HG03558 (cell line): ENCODE data around the gene SDS.

Source experiments
- ATAC-seq: cut with Tn5 transposase; IDR thresholded peaks from one replicate; pipeline ENCODE4 v1.9.1; 2021; ENCODE audit warnings: moderate number of reproducible peaks; ENCODE audit not compliant: unreplicated experiment; ENCODE audit errors: extremely low read depth

SDS gene

GRCh38 chr12:113403435-113404415 is at the start of gene SDS:
Gene SDS (minus strand): TSS chr12:113403887. CDS start chr12:113399708, 4,179 bp downstream.
- ATAC-seq = no peak

GRCh38 chr12:113453330-113453729 is 49.6 kb upstream of the SDS start:
- no peak for ATAC-seq

- ATAC-seq = no peak
Observed at GRCh38 chr12:113452458-113452857, 48.8 kb upstream of the SDS start.

- ATAC-seq = no peak
Observed at GRCh38 chr12:113449839-113450238, 46.2 kb upstream of the SDS start.

- ATAC-seq = no peak
Observed at GRCh38 chr12:113449299-113449698, 45.6 kb upstream of the SDS start.

- no peak for ATAC-seq
Observed at GRCh38 chr12:113448873-113449272, 45.2 kb upstream of the SDS start.

- ATAC-seq = no peak
Observed at GRCh38 chr12:113445544-113446171, 42.0 kb upstream of the SDS start.

- ATAC-seq = no peak
Observed at GRCh38 chr12:113443030-113443539, 39.4 kb upstream of the SDS start.

GRCh38 chr12:113440947-113441782 is 37.5 kb upstream of the SDS start:
- no peak for ATAC-seq

GRCh38 chr12:113440336-113440735 is 36.6 kb upstream of the SDS start:
- no peak for ATAC-seq

GRCh38 chr12:113439606-113440030 is 35.9 kb upstream of the SDS start:
- no peak for ATAC-seq

- no peak for ATAC-seq
Observed at GRCh38 chr12:113439301-113439597, 35.6 kb upstream of the SDS start.

- no peak for ATAC-seq
Observed at GRCh38 chr12:113438523-113439300, 35.0 kb upstream of the SDS start.

- ATAC-seq = no peak
Observed at GRCh38 chr12:113437729-113438100, 34.0 kb upstream of the SDS start.

- ATAC-seq = no peak
Observed at GRCh38 chr12:113436993-113437728, 33.5 kb upstream of the SDS start.

- no peak for ATAC-seq
Observed at GRCh38 chr12:113436586-113436985, 32.9 kb upstream of the SDS start.

GRCh38 chr12:113435367-113435766 is 31.7 kb upstream of the SDS start:
- no peak for ATAC-seq

GRCh38 chr12:113432986-113433385 is 29.3 kb upstream of the SDS start:
- no peak for ATAC-seq

GRCh38 chr12:113428482-113428881 is 24.8 kb upstream of the SDS start:
- ATAC-seq = no peak
